Activated naive CD4-positive, alpha-beta T cell treated with anti-CD3 and anti-CD28 coated beads for 36 hours (primary cell): Measurements from ENCODE around the gene ZNF407. TPM values are rescaled to one million over a fixed set of nuclear protein-coding genes. Genes with fewer than 3 reads are reported as not detected.

Experiments used
- CTCF ChIA-PET: fragments of 350-600 bp; sonication (Branson Sonifier 250); formaldehyde crosslinking; loops from one replicate; lab custom pipeline; 2021; ENCODE audit warnings: antibody characterized with exemption; lab: Charles Lee
- DNase-seq: peaks from one replicate; pipeline ENCODE4 v3.0.0-alpha.2; 2020
- H3K27ac Mint-ChIP-seq: one replicate; pipeline ENCODE4 v1.8.0; 2021; ENCODE audit warnings: mild to moderate bottlenecking, mixed read lengths
- H3K27me3 Mint-ChIP-seq: one replicate; pipeline ENCODE4 v1.8.0; 2021; ENCODE audit warnings: low read depth, mixed read lengths
- H3K36me3 Mint-ChIP-seq: one replicate; pipeline ENCODE4 v1.8.0; 2021; ENCODE audit warnings: low read depth, mixed read lengths
- H3K4me1 Mint-ChIP-seq: one replicate; pipeline ENCODE4 v1.8.0; 2021; ENCODE audit warnings: low read depth, mixed read lengths
- H3K4me3 Mint-ChIP-seq: one replicate; pipeline ENCODE4 v1.8.0; 2021; ENCODE audit warnings: mild to moderate bottlenecking, moderate library complexity, mixed read lengths
- H3K9me3 Mint-ChIP-seq: one replicate; pipeline ENCODE4 v1.8.0; 2021; ENCODE audit warnings: mixed read lengths
- intact Hi-C: fragments of 100-400 bp; cut with micrococcal nuclease; formaldehyde crosslinking; loops from one replicate; pipeline ENCODE4 v1.15.1; 2023
- total RNA-seq, 2 experiments: library from RNA; stranded (reverse); gene quantifications; one replicate each; pipeline ENCODE4 v1.2.3, GENCODE V29; 2021

Gene ZNF407
- total RNA-seq, 2 experiments from 2014 or later, result 9.8 to 9.9 TPM

- H3K4me3 Mint-ChIP-seq, result no peak overlapping the region
- H3K36me3 Mint-ChIP-seq, result no peaks in the 10 kb centered on the region
- intact Hi-C loops, result loop anchor here (1.0 kb wide), 2 partner anchors 34 to 47 kb away; no protein-coding TSS in a partner anchor
- CTCF ChIA-PET, result no interaction called here
- H3K4me1 Mint-ChIP-seq, result peaks cover 5% of the 10 kb centered on the region
- no peak overlapping the region for H3K27ac Mint-ChIP-seq
- H3K27me3 Mint-ChIP-seq, result no peaks in the 10 kb centered on the region
- H3K9me3 Mint-ChIP-seq, result no peaks in the 10 kb centered on the region
- no peak for DNase-seq
Observed at GRCh38 chr18:75036917-75037688, 439.4 kb downstream of the ZNF407 start.

GRCh38 chr18:75037689-75037955 lies 440.0 kb downstream of the ZNF407 start:
- H3K9me3 Mint-ChIP-seq, result no peaks in the 10 kb centered on the region
- intact Hi-C loops, result no loop called here

GRCh38 chr18:75041586-75041985 lies 443.9 kb downstream of the ZNF407 start:
- CTCF ChIA-PET, result interaction anchor here (1.0 kb wide), 1 partner anchor 17 kb away, joined by 4 read pairs; no protein-coding TSS in a partner anchor
- no peak overlapping the region for H3K4me3 Mint-ChIP-seq

More at GRCh38 chr18:75037689-75037955, 440.0 kb downstream of the ZNF407 start:
- H3K4me1 Mint-ChIP-seq, result peaks cover 5% of the 10 kb centered on the region
- H3K4me3 Mint-ChIP-seq, result no peak overlapping the region
- H3K27ac Mint-ChIP-seq, result no peak overlapping the region
- DNase-seq, result no peak
- no peaks in the 10 kb centered on the region for H3K36me3 Mint-ChIP-seq
- H3K27me3 Mint-ChIP-seq, result no peaks in the 10 kb centered on the region
- CTCF ChIA-PET, result no interaction called here

GRCh38 chr18:75043478-75043877 lies 445.8 kb downstream of the ZNF407 start:
- CTCF ChIA-PET, result interaction anchor here (1.1 kb wide), 1 partner anchor 14 kb away, joined by 3 read pairs; no protein-coding TSS in a partner anchor
- DNase-seq, result no peak
- Mint-ChIP-seq H3K36me3 (peaks cover 4% of the 10 kb centered on the region), H3K4me1 (no peaks in the 10 kb centered on the region), H3K27ac (no peak overlapping the region), H3K9me3 (no peaks in the 10 kb centered on the region), H3K27me3 (no peaks in the 10 kb centered on the region), H3K4me3 (no peak overlapping the region)
- intact Hi-C loops, result no loop called here

More at GRCh38 chr18:75041586-75041985, 443.9 kb downstream of the ZNF407 start:
- Mint-ChIP-seq H3K9me3 (no peaks in the 10 kb centered on the region), H3K4me1 (no peaks in the 10 kb centered on the region), H3K36me3 (peaks cover 2% of the 10 kb centered on the region), H3K27ac (no peak overlapping the region), H3K27me3 (no peaks in the 10 kb centered on the region)
- no peak for DNase-seq
- intact Hi-C loops, result no loop called here

- CTCF ChIA-PET, result interaction anchor here (1.1 kb wide), 1 partner anchor 15 kb away, joined by 3 read pairs; no protein-coding TSS in a partner anchor
- H3K4me3 Mint-ChIP-seq, result no peak overlapping the region
- H3K27ac Mint-ChIP-seq, result no peak overlapping the region
- DNase-seq, result no peak
- H3K27me3 Mint-ChIP-seq, result no peaks in the 10 kb centered on the region
- no peaks in the 10 kb centered on the region for H3K4me1 Mint-ChIP-seq
- intact Hi-C loops, result no loop called here
- H3K9me3 Mint-ChIP-seq, result no peaks in the 10 kb centered on the region
- peaks cover 4% of the 10 kb centered on the region for H3K36me3 Mint-ChIP-seq
Observed at GRCh38 chr18:75044296-75044695, 446.6 kb downstream of the ZNF407 start.

GRCh38 chr18:75044791-75045190 lies 447.1 kb downstream of the ZNF407 start:
- Mint-ChIP-seq H3K27ac (no peak overlapping the region), H3K36me3 (peaks cover 4% of the 10 kb centered on the region), H3K27me3 (no peaks in the 10 kb centered on the region), H3K4me1 (no peaks in the 10 kb centered on the region), H3K9me3 (no peaks in the 10 kb centered on the region), H3K4me3 (no peak overlapping the region)
- CTCF ChIA-PET, result interaction anchor here (1.1 kb wide), 1 partner anchor 15 kb away, joined by 3 read pairs; no protein-coding TSS in a partner anchor
- intact Hi-C loops, result no loop called here
- DNase-seq, result no peak

- CTCF ChIA-PET, result no interaction called here
- Mint-ChIP-seq H3K4me1 (no peaks in the 10 kb centered on the region), H3K27ac (no peak overlapping the region), H3K9me3 (no peaks in the 10 kb centered on the region), H3K27me3 (no peaks in the 10 kb centered on the region), H3K36me3 (peaks cover 4% of the 10 kb centered on the region), H3K4me3 (no peak overlapping the region)
- intact Hi-C loops, result no loop called here
- no peak for DNase-seq
Observed at GRCh38 chr18:75045272-75045671, 447.6 kb downstream of the ZNF407 start.

GRCh38 chr18:75047240-75047961 lies 449.7 kb downstream of the ZNF407 start:
- Mint-ChIP-seq H3K36me3 (peaks cover 4% of the 10 kb centered on the region), H3K9me3 (no peaks in the 10 kb centered on the region), H3K4me3 (no peak overlapping the region), H3K27ac (no peak overlapping the region), H3K4me1 (no peaks in the 10 kb centered on the region), H3K27me3 (no peaks in the 10 kb centered on the region)
- CTCF ChIA-PET, result no interaction called here
- intact Hi-C loops, result no loop called here
- DNase-seq, result no peak

- H3K27ac Mint-ChIP-seq, result no peak overlapping the region
- DNase-seq, result no peak
- no peaks in the 10 kb centered on the region for H3K9me3 Mint-ChIP-seq
- H3K4me1 Mint-ChIP-seq, result no peaks in the 10 kb centered on the region
- H3K4me3 Mint-ChIP-seq, result no peak overlapping the region
- H3K36me3 Mint-ChIP-seq, result peaks cover 4% of the 10 kb centered on the region
- no peaks in the 10 kb centered on the region for H3K27me3 Mint-ChIP-seq
- CTCF ChIA-PET, result no interaction called here
- intact Hi-C loops, result no loop called here
Observed at GRCh38 chr18:75048776-75049454, 451.2 kb downstream of the ZNF407 start.

- CTCF ChIA-PET, result no interaction called here
- Mint-ChIP-seq H3K27me3 (no peaks in the 10 kb centered on the region), H3K4me1 (no peaks in the 10 kb centered on the region), H3K36me3 (peaks cover 4% of the 10 kb centered on the region), H3K9me3 (no peaks in the 10 kb centered on the region), H3K27ac (no peak overlapping the region), H3K4me3 (no peak overlapping the region)
- no peak for DNase-seq
- intact Hi-C loops, result no loop called here
Observed at GRCh38 chr18:75049455-75049789, 451.8 kb downstream of the ZNF407 start.

- Mint-ChIP-seq H3K4me1 (no peaks in the 10 kb centered on the region), H3K27me3 (no peaks in the 10 kb centered on the region), H3K36me3 (peaks cover under 1% of the 10 kb centered on the region), H3K27ac (no peak overlapping the region), H3K4me3 (no peak overlapping the region), H3K9me3 (no peaks in the 10 kb centered on the region)
- DNase-seq, result no peak
- CTCF ChIA-PET, result no interaction called here
- intact Hi-C loops, result no loop called here
Observed at GRCh38 chr18:75051757-75052156, 454.1 kb downstream of the ZNF407 start.

- H3K4me1 Mint-ChIP-seq, result no peaks in the 10 kb centered on the region
- H3K9me3 Mint-ChIP-seq, result no peaks in the 10 kb centered on the region
- CTCF ChIA-PET, result no interaction called here
Observed at GRCh38 chr18:75052475-75052874, 454.8 kb downstream of the ZNF407 start.

More at GRCh38 chr18:75052475-75052874, 454.8 kb downstream of the ZNF407 start:
- Mint-ChIP-seq H3K36me3 (no peaks in the 10 kb centered on the region), H3K27me3 (no peaks in the 10 kb centered on the region), H3K27ac (no peak overlapping the region), H3K4me3 (no peak overlapping the region)
- intact Hi-C loops, result no loop called here
- DNase-seq, result no peak
